HG03175 (cell line): ENCODE measurements around the gene ADAM12.
"Not testable (repeated sequence)": the region's sequence is repeated elsewhere in the genome, so short reads cannot be mapped to it uniquely, and the experiment has no call there.

Experiments used
- ATAC-seq: cut with Tn5 transposase; IDR thresholded peaks from one replicate; pipeline ENCODE4 v1.9.1; 2021; ENCODE audit warnings: mild to moderate bottlenecking, moderate library complexity; ENCODE audit not compliant: unreplicated experiment

Gene ADAM12

GRCh38 chr10:126268013-126268920, 120.0 kb downstream of the ADAM12 start:
- ATAC-seq = no peak

GRCh38 chr10:126264102-126265018, 123.9 kb downstream of the ADAM12 start:
- no peak for ATAC-seq

GRCh38 chr10:126263006-126263676, 125.1 kb downstream of the ADAM12 start:
- ATAC-seq = no peak

GRCh38 chr10:126262233-126262838, 125.9 kb downstream of the ADAM12 start:
- no peak for ATAC-seq

GRCh38 chr10:126259760-126260479, 128.4 kb downstream of the ADAM12 start:
- ATAC-seq = no peak

GRCh38 chr10:126256864-126257263, 131.4 kb downstream of the ADAM12 start:
- no peak for ATAC-seq

GRCh38 chr10:126255313-126255712, 133.0 kb downstream of the ADAM12 start:
- ATAC-seq = no peak

GRCh38 chr10:126253611-126253998, 134.7 kb downstream of the ADAM12 start:
- ATAC-seq = no peak

GRCh38 chr10:126252884-126253610, 135.2 kb downstream of the ADAM12 start:
- ATAC-seq = no peak

GRCh38 chr10:126251778-126252407, 136.4 kb downstream of the ADAM12 start:
- no peak for ATAC-seq

- ATAC-seq = no peak
Measured at GRCh38 chr10:126250527-126251310, 137.6 kb downstream of the ADAM12 start.

- no peak for ATAC-seq
Measured at GRCh38 chr10:126250045-126250444, 138.2 kb downstream of the ADAM12 start.

- no peak for ATAC-seq
Measured at GRCh38 chr10:126247446-126247975, 140.8 kb downstream of the ADAM12 start.

GRCh38 chr10:126246396-126246795, 141.9 kb downstream of the ADAM12 start:
- ATAC-seq = not testable (repeated sequence)

GRCh38 chr10:126245501-126245900, 142.8 kb downstream of the ADAM12 start:
- ATAC-seq = no peak

GRCh38 chr10:126243971-126244370, 144.3 kb downstream of the ADAM12 start:
- ATAC-seq = no peak

GRCh38 chr10:126243306-126243705, 145.0 kb downstream of the ADAM12 start:
- ATAC-seq = no peak
